HFFc6 (cell line): ENCODE data around the gene PSME3IP1. TPM values are rescaled to one million over a fixed set of nuclear protein-coding genes. Genes with fewer than 3 reads are reported as not detected.

ENCODE experiments used
- DNase-seq: peaks from one replicate; pipeline ENCODE4 v3.0.0-alpha.2; 2018
- H3K27ac Mint-ChIP-seq: 2 replicates; pipeline ENCODE4 v1.8.0; 2020; ENCODE audit warnings: mild to moderate bottlenecking, mixed read lengths
- H3K27me3 Mint-ChIP-seq: 2 replicates; pipeline ENCODE4 v1.8.0; 2021; ENCODE audit warnings: mild to moderate bottlenecking, moderate library complexity, mixed read lengths; ENCODE audit not compliant: insufficient read depth
- H3K36me3 Mint-ChIP-seq: 2 replicates; pipeline ENCODE4 v1.8.0; 2021; ENCODE audit warnings: low read depth, mixed read lengths
- H3K4me1 Mint-ChIP-seq: 2 replicates; pipeline ENCODE4 v1.8.0; 2020; ENCODE audit warnings: low read depth, mixed read lengths
- H3K4me3 Mint-ChIP-seq: 2 replicates; pipeline ENCODE4 v1.8.0; 2020; ENCODE audit warnings: mild to moderate bottlenecking, moderate library complexity, mixed read lengths
- H3K9me3 Mint-ChIP-seq: 2 replicates; pipeline ENCODE4 v1.8.0; 2020; ENCODE audit warnings: mild to moderate bottlenecking, mixed read lengths
- CTCF ChIP-seq: fragments of 200-600 bp; sonication (generic); IDR thresholded peaks from 2 replicates; pipeline ENCODE4 v1.5.0; 2021; ENCODE audit warnings: antibody characterized with exemption, mild to moderate bottlenecking
- total RNA-seq, 6 experiments: library from RNA; stranded (reverse); fragmentation: NEBNext Ultra II Directional; extraction: Animal tissue kit (Norgen Biotek cat#: 25700); gene quantifications; 2 replicates in 1 of 6; 3 replicates in 5 of 6; pipeline ENCODE4 v1.2.3, GENCODE V29; 2021

PSME3IP1 gene
- total RNA-seq, 6 experiments from 2014 or later = 55.9 to 85.0 (median 76.5) TPM

- DNase-seq = no peak
- Mint-ChIP-seq H3K27ac (no peak overlapping the region), H3K36me3 (peaks cover 35% of the 10 kb centered on the region), H3K4me3 (no peak overlapping the region), H3K4me1 (peaks cover 18% of the 10 kb centered on the region), H3K9me3 (no peaks in the 10 kb centered on the region), H3K27me3 (no peaks in the 10 kb centered on the region; the same call in 1 of the 2 replicates)
- TF ChIP-seq CTCF = no peak
Observed at GRCh38 chr16:57231821-57232350, 46.0 kb upstream of the PSME3IP1 start.

- Mint-ChIP-seq H3K4me3 (no peak overlapping the region), H3K27me3 (no peaks in the 10 kb centered on the region; the same call in 1 of the 2 replicates), H3K4me1 (peaks cover 11% of the 10 kb centered on the region), H3K27ac (no peak overlapping the region), H3K9me3 (no peaks in the 10 kb centered on the region), H3K36me3 (peaks cover 34% of the 10 kb centered on the region)
- no peak for TF ChIP-seq CTCF
- no peak for DNase-seq
Observed at GRCh38 chr16:57229079-57229478, 43.2 kb upstream of the PSME3IP1 start.

GRCh38 chr16:57226701-57227621 lies 41.1 kb upstream of the PSME3IP1 start:
- H3K27ac Mint-ChIP-seq = peak overlapping the region; percentile 36
- H3K9me3 Mint-ChIP-seq = no peaks in the 10 kb centered on the region
- no peaks in the 10 kb centered on the region for H3K27me3 Mint-ChIP-seq
- H3K4me1 Mint-ChIP-seq = peaks cover 11% of the 10 kb centered on the region
- H3K4me3 Mint-ChIP-seq = no peak overlapping the region
- no peak for TF ChIP-seq CTCF
- no peak for DNase-seq
- H3K36me3 Mint-ChIP-seq = peaks cover 42% of the 10 kb centered on the region

GRCh38 chr16:57225978-57226377 lies 40.1 kb upstream of the PSME3IP1 start:
- Mint-ChIP-seq H3K36me3 (peaks cover 49% of the 10 kb centered on the region), H3K27ac (no peak overlapping the region), H3K4me1 (peaks cover 11% of the 10 kb centered on the region), H3K9me3 (no peaks in the 10 kb centered on the region), H3K27me3 (no peaks in the 10 kb centered on the region), H3K4me3 (no peak overlapping the region)
- no peak for TF ChIP-seq CTCF
- DNase-seq = no peak

- H3K36me3 Mint-ChIP-seq = peaks cover 55% of the 10 kb centered on the region
- peaks cover 11% of the 10 kb centered on the region for H3K4me1 Mint-ChIP-seq
Observed at GRCh38 chr16:57224651-57225335, 39.0 kb upstream of the PSME3IP1 start.

More at GRCh38 chr16:57224651-57225335, 39.0 kb upstream of the PSME3IP1 start:
- no peaks in the 10 kb centered on the region for H3K27me3 Mint-ChIP-seq
- no peak overlapping the region for H3K4me3 Mint-ChIP-seq
- no peak for DNase-seq
- no peak overlapping the region for H3K27ac Mint-ChIP-seq
- H3K9me3 Mint-ChIP-seq = no peaks in the 10 kb centered on the region
- TF ChIP-seq CTCF = no peak
